GM18526 (cell line): ENCODE measurements around the gene ADGRB3.

Experiments
- POLR2A ChIP-seq: IDR thresholded peaks from 3 replicates; pipeline ENCODE4 v1.6.1; 2011; ENCODE audit not compliant: insufficient read length; ENCODE audit errors: extremely low read depth

Gene ADGRB3

GRCh38 chr6:68677058-68677457 is 42.0 kb downstream of the ADGRB3 start:
- TF ChIP-seq POLR2A: no peak

GRCh38 chr6:68679399-68679798 is 44.3 kb downstream of the ADGRB3 start:
- no peak for TF ChIP-seq POLR2A

DNA sequence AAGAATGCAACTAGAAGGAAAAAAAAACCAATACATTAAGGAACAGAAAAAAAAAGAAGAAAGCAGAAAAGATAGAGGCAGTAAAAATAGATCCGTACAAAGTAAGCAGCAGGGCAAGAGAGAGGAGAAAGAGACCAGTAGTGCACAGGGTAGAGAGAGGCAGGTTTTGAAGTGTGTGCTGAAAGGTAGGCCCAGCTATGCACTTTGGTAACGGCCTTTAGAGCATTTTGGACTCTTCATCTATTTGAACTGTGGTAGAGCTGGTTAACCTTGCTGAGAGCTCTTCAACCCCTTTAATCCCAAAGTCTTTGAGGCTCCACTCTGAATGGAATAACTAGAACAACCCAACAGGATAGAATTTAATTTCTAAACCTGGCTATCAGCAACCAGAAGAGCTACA is 45.2 kb downstream of the ADGRB3 start:
- TF ChIP-seq POLR2A: no peak

- TF ChIP-seq POLR2A: no peak
Measured at GRCh38 chr6:68689910-68690309, 54.8 kb downstream of the ADGRB3 start.

- no peak for TF ChIP-seq POLR2A
Measured at GRCh38 chr6:68691120-68691519, 56.0 kb downstream of the ADGRB3 start.

DNA sequence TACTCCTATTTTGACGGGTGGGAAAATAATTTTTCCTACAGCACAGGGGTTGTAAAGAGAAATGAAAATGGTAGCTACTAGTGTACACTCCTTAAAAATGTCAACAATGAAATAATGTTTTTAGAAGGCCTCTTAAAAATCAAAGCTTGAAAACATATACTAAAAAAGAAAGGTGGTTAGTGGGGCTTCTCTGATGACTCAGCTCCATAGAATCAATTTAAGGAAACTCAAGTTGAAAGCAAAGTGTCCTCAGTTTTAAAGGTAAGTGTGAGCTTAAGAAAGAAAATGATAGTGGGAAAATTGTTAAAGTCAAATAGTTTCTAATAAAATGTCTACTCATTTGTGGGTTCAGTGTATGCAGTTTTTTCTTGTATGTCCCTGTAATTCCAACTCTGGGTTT is 58.2 kb downstream of the ADGRB3 start:
- TF ChIP-seq POLR2A: no peak

GRCh38 chr6:68695403-68695802 is 60.3 kb downstream of the ADGRB3 start:
- no peak for TF ChIP-seq POLR2A

GRCh38 chr6:68695838-68696237 is 60.8 kb downstream of the ADGRB3 start:
- no peak for TF ChIP-seq POLR2A

GRCh38 chr6:68697394-68697793 is 62.3 kb downstream of the ADGRB3 start:
- TF ChIP-seq POLR2A: no peak

DNA sequence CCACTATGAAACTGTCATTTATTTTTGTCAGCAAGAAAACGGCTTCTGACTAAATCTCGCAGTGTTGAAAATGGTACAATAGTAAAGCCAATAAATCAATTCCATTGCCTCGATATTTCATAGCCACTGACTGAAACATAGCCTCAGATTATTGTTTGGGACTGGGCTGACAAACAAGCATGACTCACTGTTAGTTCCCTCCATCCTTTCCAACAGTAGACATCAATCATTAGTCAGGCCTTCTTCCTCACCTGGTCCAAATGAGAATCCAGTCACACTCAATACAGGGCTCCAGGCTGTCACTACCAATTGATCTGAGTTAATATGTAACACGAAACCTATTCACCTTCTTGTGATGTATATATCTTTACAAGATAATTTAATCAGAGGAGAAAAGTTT is 66.1 kb downstream of the ADGRB3 start:
- TF ChIP-seq POLR2A: no peak

DNA sequence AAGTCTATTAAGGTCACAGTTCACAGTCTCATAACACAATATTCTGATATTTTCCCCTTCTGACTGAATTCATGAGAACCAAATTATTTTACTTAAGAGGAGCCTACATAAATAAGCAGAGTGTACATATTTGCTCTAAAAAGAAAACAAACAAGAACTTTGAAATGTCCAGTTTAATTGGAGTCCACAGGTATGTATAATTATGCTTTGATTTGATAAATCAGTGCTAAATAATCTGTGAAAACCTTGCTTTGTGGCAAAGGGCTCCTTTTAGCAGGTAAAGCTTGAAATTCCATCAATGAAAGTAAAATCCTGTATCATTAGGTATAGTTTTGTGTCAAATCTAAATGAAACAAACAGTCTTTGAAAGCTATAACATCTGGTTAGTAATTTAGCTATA is 69.4 kb downstream of the ADGRB3 start:
- TF ChIP-seq POLR2A: no peak

- TF ChIP-seq POLR2A: no peak
Measured at GRCh38 chr6:68709091-68709490, 74.0 kb downstream of the ADGRB3 start.

DNA sequence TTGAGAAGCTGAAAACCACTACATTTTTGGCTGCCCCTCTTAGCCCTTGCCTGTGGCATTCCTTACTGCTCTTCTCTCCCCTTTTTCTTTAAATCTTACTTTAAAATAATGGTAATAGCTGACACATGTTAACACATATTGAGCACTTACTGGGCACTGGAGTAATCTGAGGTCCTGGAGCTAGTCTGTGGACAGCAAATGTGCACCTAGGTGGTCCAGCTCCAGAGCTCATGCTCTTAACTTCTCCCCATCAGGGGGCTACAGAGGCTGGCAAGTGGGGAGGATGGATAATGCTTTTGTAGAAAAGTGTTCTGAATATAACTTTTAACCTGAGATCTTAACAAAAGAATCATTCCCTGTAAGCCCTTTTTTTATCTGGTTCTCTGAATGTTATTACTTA is 74.8 kb downstream of the ADGRB3 start:
- TF ChIP-seq POLR2A: no peak

DNA sequence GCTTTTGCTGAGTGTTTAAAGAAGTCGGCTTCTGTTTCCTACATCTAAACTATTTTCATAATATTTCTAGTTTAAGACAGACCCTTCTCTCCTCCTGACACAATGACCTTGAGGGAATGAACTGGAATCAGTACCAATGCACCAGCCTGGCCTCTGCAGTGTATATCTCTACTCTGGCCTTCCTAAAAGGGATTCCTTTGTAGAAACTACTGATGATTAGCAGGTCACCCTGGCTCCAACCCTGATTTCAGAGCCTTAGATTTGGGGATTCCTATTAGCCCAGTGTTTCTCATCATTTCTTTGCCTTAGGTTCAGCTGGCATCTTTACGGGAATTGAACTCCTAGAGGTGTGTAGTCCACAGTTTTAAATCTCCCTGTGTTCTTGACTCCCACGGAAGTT is 75.4 kb downstream of the ADGRB3 start:
- no peak for TF ChIP-seq POLR2A

- TF ChIP-seq POLR2A: no peak
Measured at GRCh38 chr6:68710916-68711315, 75.8 kb downstream of the ADGRB3 start.

DNA sequence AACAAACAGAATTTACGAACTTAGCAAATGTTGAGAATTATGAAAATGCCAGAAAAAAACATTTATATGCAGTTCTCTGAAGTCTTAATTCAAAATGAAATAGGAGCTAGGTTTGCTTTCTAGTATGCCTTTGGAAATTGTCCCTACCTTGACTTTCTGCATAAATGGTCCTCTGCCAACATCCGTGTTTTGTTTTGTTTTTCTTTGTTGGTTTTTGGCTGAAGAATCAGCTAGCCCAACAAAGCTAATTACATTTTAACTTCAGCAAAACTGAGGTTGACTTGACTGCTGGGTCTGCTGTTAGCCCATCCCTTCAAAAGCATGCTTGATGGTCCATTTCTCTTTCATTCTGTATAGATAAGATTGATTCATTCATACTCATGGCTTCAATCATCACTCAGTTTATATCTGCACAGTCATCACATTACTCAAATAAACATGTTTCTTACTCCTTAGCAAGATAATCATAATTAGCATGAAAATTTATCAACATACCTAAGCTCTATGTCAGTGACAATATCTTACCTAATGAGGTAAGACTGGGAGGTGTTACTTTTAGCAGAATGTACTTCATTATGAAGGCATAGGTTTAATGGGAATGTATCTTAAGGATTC is 76.4 kb downstream of the ADGRB3 start:
- TF ChIP-seq POLR2A: no peak

DNA sequence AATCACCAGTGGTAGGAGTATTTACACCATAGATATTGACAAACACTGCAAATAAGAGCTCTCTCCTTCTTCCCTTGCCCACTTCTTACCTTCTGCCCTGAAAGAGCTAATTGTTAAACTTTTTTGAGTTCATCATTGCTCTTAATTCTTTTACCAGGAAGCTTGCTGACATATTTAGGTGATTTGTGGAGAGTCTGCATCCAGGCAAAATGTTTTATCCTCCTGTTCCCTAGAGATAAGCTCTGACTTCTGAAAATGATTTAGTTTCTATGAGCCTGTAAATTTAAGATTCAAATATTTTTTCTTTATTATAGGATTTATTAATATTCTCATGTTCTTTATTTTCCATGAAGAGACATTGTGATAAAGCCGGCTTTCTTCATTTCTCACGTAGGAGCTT is 81.5 kb downstream of the ADGRB3 start:
- no peak for TF ChIP-seq POLR2A

DNA sequence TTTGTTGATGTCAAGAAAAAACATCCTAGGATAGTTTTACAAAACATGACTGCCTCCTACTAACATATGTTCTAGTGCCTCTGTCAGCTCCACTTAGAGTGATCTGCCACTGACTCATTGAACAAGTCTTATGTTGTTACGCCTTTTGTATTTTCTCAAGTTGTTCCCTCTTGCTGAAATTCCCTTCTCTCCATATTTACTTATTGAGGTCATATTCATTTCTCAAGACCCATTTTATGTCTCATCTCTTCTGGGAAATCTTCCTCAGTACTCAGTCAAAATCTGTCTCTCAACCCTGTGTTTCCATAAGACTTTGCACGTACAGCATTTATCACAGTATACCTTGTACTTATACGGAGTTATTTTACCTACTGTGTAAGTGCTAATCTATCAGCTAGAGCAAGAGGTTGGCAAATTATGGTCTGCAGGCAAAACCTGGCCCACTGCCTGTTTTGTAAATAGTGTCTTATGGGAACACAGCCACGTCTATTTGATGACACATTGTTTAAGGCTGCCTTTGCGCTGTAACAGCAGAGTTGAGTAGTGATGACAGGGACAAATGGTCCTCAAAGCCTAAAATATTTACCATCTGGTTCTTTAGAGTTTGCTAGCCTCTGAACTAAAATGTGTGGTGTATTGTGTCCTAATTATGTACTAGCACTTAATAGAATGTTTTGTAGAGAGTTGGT is 83.4 kb downstream of the ADGRB3 start:
- TF ChIP-seq POLR2A: no peak

GRCh38 chr6:68719761-68720160 is 84.7 kb downstream of the ADGRB3 start:
- TF ChIP-seq POLR2A: no peak
